GM19395 (cell line): ENCODE results near the gene TIAL1.
A peak's percentile ranks its signal among the peaks of the same experiment; 100 is the strongest.
"Not testable (repeated sequence)": the region's sequence is repeated elsewhere in the genome, so short reads cannot be mapped to it uniquely, and the experiment has no call there.

ENCODE experiments used
- ATAC-seq: cut with Tn5 transposase; IDR thresholded peaks from one replicate; pipeline ENCODE4 v1.9.1; 2021; ENCODE audit warnings: mild to moderate bottlenecking, moderate library complexity; ENCODE audit not compliant: unreplicated experiment

TIAL1 gene

GRCh38 chr10:119596537-119597404, at the start of gene TIAL1:
Gene TIAL1, minus strand, starts transcription at chr10:119596964. Its CDS starts 499 bp downstream, at chr10:119596465.
- ATAC-seq, result peak; percentile 89

- no peak for ATAC-seq
Measured at GRCh38 chr10:119644994-119645393, 48.2 kb upstream of the TIAL1 start.

GRCh38 chr10:119644205-119644814, 47.5 kb upstream of the TIAL1 start:
- no peak for ATAC-seq

GRCh38 chr10:119643306-119644204, 46.8 kb upstream of the TIAL1 start:
- no peak for ATAC-seq

- ATAC-seq, result no peak
Measured at GRCh38 chr10:119642556-119643111, 45.9 kb upstream of the TIAL1 start.

- ATAC-seq, result no peak
Measured at GRCh38 chr10:119640875-119641526, 44.2 kb upstream of the TIAL1 start.

GRCh38 chr10:119640384-119640783, 43.6 kb upstream of the TIAL1 start:
- ATAC-seq, result no peak

- no peak for ATAC-seq
Measured at GRCh38 chr10:119638982-119639381, 42.2 kb upstream of the TIAL1 start.

GRCh38 chr10:119637631-119638030, 40.9 kb upstream of the TIAL1 start:
- ATAC-seq, result no peak

- no peak for ATAC-seq
Measured at GRCh38 chr10:119634219-119634544, 37.4 kb upstream of the TIAL1 start.

- ATAC-seq, result no peak
Measured at GRCh38 chr10:119633538-119634218, 36.9 kb upstream of the TIAL1 start.

GRCh38 chr10:119630300-119630699, 33.5 kb upstream of the TIAL1 start:
- ATAC-seq, result no peak

- no peak for ATAC-seq
Measured at GRCh38 chr10:119625570-119626280, 29.0 kb upstream of the TIAL1 start.

GRCh38 chr10:119621078-119621384, 24.3 kb upstream of the TIAL1 start:
- no peak for ATAC-seq

GRCh38 chr10:119620241-119621077, 23.7 kb upstream of the TIAL1 start:
- no peak for ATAC-seq

GRCh38 chr10:119619811-119620210, 23.0 kb upstream of the TIAL1 start:
- not testable (repeated sequence) for ATAC-seq

GRCh38 chr10:119619215-119619614, 22.5 kb upstream of the TIAL1 start:
- ATAC-seq, result no peak

GRCh38 chr10:119616882-119617570, 20.3 kb upstream of the TIAL1 start:
- no peak for ATAC-seq
